SIG-M5 treated with dmso at 0.1 percent for 504 hours (cell line): ENCODE results near the gene AURKAIP1.

Experiments used
- DNase-seq: peaks from one replicate; lab custom pipeline; 2025; ENCODE audit not compliant: unreplicated experiment; lab: John Stamatoyannopoulos, UW

The AURKAIP1 gene

DNA sequence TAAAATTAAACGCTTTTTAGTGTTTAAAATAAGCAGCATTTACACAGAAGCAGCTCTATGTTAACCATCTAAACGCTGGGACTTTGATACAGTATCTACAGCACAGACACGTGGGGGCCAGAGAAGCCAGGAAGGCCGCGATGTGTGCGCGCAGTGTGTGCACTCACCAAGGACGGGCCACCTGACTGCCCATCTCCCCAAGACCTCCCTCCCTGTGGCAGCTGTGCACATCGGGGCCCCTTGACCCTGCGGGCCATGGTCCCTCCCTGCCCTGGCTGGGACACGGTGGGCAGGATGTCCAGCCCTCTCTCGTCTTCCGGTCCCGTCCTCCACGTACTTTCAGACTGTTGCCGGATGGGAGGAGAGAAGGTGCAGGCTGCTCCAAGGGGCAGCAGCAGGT is 39.7 kb downstream of the AURKAIP1 start:
- DNase-seq, result no peak

DNA sequence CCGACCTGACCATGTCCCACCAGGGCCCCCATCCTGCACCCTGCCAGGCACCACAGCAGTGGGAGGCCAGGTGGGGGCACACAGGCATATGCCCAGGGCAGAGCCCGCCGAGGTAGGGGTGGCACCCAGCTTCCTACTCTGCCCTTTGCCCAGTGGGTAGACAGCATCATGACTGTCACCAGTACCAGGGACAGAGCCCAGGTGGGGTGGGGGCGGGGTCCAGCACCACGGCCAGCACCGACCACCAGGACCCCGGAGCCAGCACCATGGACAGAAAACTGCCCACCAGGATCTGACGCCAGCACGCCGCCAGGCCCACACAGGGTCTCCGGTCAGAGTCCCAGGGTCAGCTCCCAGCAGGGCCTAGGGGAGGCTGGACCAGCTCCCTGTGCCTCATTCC is 40.2 kb downstream of the AURKAIP1 start:
- no peak for DNase-seq

DNA sequence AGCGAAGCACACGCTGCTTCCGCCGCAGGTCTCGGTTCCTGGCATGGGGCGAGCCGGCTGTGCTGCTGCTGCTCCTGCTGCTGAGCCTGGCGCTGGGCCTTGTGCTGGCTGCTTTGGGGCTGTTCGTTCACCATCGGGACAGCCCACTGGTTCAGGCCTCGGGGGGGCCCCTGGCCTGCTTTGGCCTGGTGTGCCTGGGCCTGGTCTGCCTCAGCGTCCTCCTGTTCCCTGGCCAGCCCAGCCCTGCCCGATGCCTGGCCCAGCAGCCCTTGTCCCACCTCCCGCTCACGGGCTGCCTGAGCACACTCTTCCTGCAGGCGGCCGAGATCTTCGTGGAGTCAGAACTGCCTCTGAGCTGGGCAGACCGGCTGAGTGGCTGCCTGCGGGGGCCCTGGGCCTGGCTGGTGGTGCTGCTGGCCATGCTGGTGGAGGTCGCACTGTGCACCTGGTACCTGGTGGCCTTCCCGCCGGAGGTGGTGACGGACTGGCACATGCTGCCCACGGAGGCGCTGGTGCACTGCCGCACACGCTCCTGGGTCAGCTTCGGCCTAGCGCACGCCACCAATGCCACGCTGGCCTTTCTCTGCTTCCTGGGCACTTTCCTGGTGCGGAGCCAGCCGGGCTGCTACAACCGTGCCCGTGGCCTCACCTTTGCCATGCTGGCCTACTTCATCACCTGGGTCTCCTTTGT is 41.3 kb downstream of the AURKAIP1 start:
- no peak for DNase-seq

GRCh38 chr1:1332774-1333480 is 42.1 kb downstream of the AURKAIP1 start:
- DNase-seq, result no peak

GRCh38 chr1:1332031-1332755 is 42.8 kb downstream of the AURKAIP1 start:
- DNase-seq, result no peak

DNA sequence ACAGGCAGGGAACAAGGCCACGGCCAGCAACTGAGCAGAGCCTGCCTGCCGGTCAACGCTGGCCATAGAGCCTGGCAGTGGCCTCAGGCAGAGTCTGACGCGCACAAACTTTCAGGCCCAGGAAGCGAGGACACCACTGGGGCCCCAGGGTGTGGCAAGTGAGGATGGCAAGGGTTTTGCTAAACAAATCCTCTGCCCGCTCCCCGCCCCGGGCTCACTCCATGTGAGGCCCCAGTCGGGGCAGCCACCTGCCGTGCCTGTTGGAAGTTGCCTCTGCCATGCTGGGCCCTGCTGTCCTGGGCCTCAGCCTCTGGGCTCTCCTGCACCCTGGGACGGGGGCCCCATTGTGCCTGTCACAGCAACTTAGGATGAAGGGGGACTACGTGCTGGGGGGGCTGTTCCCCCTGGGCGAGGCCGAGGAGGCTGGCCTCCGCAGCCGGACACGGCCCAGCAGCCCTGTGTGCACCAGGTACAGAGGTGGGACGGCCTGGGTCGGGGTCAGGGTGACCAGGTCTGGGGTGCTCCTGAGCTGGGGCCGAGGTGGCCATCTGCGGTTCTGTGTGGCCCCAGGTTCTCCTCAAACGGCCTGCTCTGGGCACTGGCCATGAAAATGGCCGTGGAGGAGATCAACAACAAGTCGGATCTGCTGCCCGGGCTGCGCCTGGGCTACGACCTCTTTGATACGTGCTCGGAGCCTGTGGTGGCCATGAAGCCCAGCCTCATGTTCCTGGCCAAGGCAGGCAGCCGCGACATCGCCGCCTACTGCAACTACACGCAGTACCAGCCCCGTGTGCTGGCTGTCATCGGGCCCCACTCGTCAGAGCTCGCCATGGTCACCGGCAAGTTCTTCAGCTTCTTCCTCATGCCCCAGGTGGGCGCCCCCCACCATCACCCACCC is 43.7 kb downstream of the AURKAIP1 start, which contains the start of gene TAS1R3:
Gene TAS1R3, plus strand, starts transcription at position 213 of the 898 bp plus-strand sequence. Its CDS starts 66 bp downstream, at position 279.
- no peak for DNase-seq

DNA sequence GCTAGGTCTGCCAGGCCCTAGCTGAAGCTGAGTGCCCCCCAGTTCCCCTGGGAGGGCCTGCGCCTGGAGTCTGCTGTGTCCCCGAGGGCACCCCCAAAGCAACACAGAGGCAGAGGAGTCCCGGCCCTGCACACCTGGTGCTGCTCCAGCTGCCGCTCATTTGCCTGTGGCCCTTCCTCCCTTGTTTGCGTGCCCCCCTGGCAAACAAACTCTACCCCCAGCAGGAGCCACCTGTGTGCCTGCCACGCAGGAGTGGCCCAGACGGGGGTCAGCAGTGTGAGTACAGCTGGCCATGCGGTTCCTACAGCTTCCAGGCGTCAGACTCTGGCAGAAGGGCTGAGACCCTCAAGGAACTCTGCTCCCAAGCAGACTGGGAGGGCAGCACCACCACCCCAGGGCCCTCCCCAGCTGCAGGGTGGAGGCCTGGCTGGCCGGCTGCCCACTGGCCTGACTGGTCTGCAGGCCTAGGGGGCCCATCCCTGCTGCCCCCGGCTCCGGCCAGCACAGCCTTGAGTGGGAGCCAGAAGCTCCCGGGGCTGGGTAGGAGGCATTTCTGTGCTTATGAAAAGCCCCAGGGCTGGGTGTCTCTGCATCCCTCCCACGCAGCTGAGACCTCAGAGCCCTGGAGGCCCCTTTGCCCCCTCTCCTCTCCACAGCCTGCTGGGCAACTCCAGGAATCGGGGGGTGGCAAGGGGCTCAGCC is 44.5 kb downstream of the AURKAIP1 start:
- no peak for DNase-seq

DNA sequence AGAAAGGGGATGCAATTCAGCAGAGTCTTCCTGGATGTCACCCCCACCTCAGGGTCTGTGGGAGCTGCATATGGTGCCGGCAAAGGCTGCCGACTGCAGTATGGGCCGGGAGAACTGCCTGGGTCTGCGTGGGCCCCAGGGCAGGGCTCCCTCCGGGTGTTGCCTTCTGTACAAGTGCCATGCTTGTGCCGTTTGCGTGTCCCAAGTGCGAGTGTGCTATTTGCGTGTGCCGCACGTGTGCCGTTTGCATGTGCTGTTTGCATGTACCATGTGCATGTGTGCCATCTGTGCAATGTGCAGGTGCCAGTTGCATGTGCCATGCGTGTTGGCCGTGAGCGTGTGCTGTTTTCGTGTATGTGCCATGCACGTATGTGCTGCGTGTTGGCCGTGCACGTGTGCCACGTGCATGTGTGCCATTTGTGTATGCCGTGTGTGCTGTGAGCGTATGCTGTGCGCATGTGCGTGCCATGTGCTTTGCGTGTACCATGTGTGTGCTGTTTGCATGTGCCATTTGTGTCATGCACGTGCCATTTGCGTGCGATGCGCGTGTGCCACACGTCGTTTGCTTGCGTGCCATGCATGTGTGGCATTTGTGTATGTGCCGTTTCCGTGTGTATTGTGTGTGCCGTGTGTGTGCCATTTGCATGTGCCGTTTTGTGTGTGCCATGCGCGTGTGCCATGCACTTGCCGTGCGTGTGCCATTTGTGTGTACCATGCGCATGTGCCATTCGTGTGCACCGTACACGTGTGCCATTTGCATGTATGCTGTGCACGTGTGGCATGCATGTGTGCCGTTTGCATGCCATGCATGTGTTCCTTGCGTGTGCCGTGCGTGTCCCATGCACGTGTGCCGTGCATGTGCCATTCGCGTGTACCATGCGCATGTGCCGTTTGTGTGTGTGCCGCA is 45.5 kb downstream of the AURKAIP1 start:
- DNase-seq, result no peak

- DNase-seq, result no peak
Observed at GRCh38 chr1:1328254-1328653, 46.8 kb downstream of the AURKAIP1 start.

DNA sequence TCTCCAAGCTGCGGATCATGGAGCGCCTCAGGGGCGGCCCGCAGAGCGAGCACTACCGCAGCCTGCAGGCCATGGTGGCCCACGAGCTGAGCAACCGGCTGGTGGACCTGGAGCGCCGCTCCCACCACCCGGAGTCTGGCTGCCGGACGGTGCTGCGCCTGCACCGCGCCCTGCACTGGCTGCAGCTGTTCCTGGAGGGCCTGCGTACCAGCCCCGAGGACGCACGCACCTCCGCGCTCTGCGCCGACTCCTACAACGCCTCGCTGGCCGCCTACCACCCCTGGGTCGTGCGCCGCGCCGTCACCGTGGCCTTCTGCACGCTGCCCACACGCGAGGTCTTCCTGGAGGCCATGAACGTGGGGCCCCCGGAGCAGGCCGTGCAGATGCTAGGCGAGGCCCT is 47.7 kb downstream of the AURKAIP1 start:
- no peak for DNase-seq

GRCh38 chr1:1326075-1326605 is 48.9 kb downstream of the AURKAIP1 start:
- DNase-seq, result no peak

GRCh38 chr1:1325288-1326074 is 49.5 kb downstream of the AURKAIP1 start:
- DNase-seq, result no peak

- peak; percentile 79 for DNase-seq
Observed at GRCh38 chr1:1324524-1325287, 50.3 kb downstream of the AURKAIP1 start, which contains the start of the genes CPTP and INTS11. CPTP (plus strand) TSS chr1:1324802; CDS start chr1:1326911, 2,109 bp downstream. INTS11 (minus strand) TSS chr1:1324660; CDS start chr1:1324608, 52 bp downstream.

- no peak for DNase-seq
Observed at GRCh38 chr1:1324084-1324523, 50.9 kb downstream of the AURKAIP1 start.
